HG03457 (cell line): ENCODE data around the gene MLN.

ENCODE experiments used
- ATAC-seq: cut with Tn5 transposase; IDR thresholded peaks from one replicate; pipeline ENCODE4 v1.9.1; 2021; ENCODE audit warnings: moderate number of reproducible peaks; ENCODE audit not compliant: unreplicated experiment

The MLN gene

DNA sequence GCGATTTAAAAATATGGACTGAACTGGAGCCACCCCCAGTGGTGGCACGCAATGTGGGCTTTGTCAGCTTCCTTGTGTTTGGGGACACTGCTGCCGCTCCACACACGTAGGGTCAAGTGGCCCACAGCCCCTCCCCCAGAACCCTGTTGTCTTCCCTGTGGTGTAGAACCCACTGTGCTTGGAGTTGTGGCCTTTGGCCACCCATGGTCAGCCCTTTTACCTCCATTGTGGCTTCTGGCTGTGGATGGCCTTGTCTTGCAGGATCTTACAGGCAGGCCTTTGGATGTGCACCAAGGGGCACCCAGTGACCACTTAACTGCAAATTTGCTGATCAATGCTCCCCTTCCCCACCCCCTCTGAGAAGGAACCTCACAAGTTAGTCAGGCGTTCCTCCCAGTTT, 12.9 kb downstream of the MLN start:
- no peak for ATAC-seq

DNA sequence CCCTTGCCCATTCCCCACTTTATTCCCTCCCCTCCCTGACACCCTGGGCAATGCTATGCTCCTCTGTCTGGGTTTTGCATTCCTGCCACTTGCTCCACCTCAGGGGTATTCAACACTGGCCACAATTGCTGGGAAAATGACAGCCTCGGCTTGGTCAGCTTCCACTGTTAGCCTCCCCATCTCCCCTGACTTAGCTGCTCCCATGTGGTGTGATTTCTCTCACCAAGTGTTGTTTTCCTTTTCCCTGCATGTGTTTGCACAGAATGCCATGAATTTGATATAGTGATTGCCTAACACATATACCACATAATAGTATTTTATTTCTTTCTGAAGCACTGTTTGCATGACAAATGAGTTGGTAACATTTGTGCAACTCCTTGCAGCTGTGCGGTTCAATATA, 13.4 kb downstream of the MLN start:
- ATAC-seq: no peak

DNA sequence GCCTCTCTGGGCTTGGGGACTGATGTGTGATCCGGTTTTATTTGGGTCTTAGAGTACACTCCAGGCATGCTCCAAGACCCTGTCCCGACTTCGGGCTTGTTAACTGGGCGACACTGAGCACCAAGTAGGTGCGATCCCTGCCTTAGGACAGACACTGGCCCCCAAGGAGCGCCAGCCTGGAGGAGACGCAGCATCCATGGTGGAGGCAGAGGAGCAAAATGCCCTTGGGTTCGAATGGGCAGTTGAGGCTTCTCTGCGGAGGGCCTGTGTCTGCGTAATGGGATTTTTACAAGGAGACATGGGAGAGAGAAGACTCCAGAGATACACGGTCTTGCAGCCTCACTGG, 14.3 kb downstream of the MLN start:
- ATAC-seq: no peak

DNA sequence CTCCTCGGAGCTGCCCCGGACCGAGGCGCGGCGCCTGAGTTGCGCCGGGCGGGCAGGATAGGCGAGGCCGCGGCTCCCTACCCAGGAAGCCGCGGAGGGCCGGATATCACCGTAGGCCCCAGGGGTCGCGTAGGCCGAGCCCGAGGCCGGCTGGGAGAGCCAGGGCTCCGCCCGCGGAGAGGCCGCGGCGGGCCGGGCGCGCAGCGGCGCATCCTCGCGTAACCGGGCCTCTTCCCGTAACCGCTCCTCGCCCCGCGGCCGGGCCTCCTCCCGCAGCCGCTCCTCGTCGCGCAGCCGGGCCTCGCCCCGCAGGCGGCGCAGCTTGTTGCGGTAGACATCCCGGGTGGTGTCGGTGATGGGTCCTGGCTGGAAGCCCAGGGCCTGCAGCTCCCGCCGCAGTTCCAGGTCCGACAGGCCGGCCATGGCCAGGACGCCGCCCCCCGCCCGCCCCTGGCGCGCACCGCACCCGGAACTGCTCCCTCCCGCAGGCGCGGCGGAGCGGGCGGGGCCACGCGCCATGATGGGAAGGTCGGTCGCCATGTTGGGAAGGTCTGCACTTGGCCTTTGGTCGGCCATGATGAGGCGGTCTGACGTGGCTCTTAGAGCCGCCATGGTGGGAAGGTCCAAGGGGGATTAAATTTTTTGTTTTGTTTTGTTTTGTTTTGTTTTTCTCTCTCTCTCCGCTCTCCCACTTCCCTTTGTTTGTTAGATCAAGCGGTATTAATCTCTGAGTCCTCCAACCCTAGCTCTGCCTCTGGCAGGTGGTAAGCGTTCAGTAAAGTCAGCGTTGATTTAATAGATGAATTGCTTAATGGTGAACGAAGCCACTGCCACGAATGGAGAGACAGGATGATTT, 14.9 kb downstream of the MLN start, which contains the start of gene LEMD2:
LEMD2 (minus strand) TSS at position 437 of the 856 bp plus-strand sequence; CDS start at position 423, 14 bp downstream.
- peak; percentile 68 for ATAC-seq

DNA sequence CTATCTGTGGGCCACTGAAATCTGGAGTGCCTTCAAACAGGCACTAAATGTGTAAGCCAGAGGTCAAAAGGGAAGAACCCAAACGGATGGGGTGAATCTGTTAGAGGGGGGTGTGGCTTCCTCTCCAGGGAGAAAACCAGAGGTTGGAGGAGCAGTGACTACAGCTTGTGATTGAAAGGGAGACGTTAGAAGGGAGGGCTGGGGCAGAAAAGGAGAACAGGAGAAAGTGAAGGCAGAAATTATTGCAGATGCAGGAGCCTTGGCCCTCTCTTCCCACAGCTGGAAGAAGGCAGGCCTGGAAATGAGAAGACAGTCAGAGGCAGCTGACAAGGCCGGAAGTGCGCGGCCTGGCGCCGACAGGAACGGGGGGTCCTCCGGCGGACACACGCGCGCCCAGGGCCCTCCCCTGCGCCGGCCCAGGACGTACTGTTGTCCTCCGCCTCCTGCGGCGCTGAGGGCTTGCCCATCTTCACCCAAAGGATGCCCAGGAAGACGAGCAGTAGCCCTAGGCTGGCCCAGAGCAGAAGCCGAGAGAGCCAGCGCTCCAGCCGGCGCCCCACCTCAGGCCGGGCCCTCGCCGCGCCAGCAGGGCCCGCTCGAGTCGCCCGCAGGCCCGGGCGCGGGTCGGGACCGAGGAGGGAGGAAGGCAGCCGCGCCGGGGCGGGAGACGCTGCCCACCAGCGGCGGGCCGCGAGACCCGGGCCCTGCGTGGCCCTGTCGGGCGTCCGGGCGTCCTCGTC, 15.7 kb downstream of the MLN start:
- ATAC-seq: peak; percentile 25

DNA sequence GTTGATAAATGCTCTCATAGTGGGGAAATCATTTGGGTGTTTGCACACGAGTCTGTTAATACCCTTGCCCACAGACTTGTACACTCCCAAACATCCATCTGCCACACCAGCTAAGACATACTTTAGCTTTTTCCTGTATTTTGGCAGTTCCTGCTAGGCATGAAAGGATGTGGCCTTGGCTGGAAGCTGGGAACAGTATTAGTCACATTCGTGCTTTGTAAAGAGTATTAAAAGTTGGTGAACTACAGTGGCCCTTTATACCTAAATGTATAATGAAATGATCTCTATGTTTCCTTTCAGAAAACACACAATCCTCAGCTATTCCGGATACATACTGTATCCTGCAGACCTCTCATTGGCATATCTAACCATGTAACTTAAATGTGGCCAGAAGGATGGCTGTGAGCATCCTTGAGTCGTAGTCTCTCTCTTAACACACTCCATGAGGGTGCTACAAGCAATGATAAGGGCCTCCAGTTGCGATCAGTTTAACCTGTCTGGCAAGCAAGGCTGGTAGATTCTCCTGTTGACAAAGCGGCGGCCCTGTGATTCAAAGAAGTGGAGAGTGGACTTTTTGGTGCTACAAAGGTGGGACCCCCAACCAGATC, 16.4 kb downstream of the MLN start:
- no peak for ATAC-seq

DNA sequence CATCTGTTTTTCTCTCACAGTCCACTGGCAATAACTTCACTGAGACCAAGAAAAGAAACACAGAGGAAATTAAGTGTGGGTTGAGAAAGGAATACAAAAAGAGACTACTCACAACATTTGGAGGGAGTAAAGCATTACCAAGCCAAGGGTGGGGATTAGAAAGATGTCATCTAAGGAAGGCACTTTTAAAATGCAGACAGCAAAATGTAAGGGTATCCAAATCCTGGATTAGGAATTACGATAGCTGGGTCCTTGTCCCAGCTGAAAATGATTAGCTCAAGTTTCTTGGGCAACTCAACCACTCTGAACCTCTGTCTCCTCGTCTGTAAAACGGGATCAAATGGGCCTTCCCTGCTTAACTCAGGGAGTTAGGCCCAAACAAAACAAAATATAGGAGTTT, 17.1 kb downstream of the MLN start:
- ATAC-seq: no peak

DNA sequence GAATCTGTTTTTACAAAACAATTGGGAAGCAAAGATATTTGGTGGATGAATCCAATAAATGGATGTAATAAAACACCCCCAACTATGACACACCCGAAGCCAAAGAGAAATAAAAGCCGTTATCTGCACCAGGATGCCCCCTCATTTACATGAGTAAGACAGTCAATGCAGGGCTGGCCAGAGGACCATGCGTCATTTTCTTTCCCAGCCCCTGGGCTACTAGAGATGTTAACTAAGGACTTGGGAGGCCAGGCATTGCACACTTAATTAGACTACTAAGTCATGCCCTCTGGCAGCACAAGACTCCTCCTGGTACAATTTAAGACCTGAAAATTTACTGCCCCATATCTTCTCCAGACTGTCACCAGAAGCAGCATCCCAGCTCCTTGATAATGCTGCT, 18.0 kb downstream of the MLN start:
- ATAC-seq: no peak

DNA sequence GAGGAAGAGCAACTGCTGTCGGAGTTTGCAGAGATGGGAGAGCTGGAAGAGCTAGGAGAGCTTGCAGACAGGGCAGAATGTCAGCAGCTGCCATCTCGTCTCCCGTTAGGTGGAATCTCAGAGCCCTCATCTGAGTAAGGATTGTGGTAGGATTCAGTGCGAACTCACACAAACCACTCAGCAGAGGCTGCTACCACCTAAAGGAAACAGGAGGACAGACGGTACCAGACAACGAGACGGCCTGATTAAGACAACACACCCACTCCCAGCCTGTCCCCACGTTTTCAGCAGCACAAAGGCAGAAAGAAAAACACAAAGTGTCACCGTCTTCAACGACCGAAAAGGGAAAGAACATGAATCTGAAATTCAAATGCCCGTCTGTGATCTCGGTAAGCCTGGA, 19.0 kb downstream of the MLN start:
- ATAC-seq: no peak

DNA sequence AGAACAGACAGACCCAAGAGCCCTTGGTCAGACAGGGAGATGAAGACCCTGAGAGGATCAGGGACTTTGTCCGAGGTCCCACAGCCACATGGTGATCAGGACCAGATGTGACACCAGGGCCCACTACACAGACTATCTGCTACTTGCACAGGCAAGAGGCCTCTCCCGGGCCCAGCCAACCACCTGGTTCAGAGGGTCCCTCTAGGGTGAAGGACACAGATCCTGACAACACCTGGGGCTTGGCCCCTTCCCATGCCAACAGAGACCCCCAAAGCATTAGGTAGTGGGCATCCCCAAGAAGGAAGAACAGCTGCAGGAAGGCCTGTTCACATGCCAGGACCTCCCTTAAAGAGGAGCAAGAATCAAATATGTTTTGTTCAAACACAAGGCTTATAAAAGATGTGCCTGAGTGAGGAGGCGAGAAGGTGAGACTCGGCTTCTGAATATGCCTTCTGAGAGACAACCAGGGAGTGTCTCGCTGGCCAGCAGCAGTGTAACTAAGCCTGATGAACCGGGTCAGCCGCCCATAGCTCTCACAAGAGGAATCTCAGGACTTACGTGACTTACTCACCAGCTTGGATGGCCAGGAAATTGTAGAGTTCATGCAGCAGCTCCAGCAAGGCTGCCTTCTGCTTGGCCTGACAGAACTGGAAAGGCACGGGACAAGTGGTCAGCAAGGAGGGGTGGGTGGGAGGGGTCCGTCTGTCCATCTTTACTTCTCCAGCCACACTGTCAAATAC, 19.9 kb downstream of the MLN start:
- ATAC-seq: no peak

DNA sequence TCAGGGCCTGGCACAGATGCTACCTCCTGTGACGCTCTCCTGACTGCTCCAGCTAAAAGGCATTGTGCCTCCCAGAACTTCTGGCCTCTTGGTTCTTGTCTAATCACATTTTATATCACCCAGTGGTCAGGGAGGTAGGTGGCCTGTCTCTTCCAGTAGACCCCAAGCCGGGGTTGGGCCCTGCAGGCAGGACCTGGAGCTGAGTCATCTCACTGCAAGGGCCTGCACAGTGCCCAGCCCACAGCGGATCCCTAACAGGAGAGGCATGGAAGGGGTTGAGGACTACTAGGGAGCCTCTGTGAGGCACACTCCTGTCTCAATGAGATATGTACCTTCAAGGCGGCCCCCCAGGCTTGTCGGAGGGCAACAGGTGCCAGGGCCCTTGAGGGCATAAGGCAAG, 21.2 kb downstream of the MLN start:
- ATAC-seq: no peak

DNA sequence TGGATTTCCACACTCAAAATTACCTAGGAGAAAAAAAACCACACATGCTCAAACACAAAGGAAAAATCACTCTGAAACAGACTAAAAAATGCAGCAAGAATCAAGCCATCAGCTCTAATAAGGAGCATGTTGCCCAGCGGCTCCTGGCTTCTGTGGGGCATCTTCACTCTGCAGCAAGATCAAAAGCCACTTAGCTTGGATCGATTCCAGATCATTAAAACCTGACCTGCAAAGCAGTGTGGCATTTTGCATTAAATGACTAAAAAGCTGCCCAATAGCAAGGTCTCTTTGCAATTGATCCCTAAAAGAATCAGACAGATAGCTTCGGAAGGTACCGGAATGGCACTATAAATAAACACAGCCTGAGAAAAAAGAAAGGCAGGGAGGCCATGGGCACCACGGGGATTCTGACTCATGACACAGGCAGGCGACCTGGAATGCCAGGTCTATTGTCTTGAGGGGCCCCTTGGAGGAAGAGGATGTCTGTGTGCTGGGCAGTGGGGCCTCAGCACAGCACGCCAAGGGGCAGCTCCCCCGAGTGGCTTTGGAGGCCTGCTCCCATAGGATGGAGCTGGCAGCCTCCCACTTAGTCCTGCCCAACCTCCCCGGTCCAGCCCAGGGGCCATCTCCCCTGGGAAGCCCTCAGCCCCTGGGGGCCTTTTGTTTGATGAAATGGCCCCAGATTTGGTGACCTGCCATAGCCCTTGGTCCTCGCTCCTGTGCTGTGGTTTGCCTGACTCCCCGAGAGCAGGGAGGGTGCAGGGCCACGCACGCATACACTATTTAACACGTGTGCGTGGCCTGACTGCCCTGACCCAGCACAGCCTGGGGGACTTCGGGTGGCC, 22.4 kb downstream of the MLN start:
- no peak for ATAC-seq

DNA sequence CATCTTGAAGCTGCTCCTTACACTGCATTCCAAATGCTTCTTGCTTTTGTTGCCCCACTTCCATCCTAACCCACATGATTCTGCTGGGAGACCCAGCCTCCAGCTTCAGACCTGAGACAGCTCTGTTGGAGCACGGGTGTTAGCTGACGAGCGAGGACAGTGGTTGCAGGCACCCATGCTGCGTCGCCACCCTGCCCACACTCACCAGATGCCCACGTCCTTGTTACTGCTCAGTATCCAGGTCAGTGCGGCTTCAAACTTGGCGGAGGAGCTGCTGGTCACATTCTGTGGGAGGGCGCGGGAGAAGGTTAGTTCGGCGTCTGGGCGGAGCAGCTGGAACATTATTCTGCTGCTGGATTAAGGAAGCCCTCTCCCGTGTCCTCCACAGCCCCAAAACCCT, 23.9 kb downstream of the MLN start:
- ATAC-seq: no peak

DNA sequence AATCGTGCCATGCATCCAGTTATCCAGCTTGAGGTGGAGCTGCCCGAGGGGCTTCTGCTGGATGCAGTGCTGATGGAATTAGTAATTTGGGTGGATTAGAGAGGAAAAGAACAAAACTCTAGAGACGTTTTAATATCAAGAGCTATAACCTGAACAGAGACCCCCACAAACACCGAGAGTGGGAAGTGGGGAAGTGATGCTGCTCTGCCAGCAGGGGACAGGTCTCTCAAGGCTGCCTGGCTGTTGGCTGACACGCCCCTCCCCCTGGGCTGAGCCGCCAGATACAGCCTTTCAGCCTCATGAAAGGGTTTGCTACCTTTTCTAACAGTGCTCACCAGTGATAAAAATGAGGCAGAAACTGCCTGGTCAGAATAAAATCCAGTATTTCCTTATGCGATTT, 24.5 kb downstream of the MLN start:
- ATAC-seq: no peak

DNA sequence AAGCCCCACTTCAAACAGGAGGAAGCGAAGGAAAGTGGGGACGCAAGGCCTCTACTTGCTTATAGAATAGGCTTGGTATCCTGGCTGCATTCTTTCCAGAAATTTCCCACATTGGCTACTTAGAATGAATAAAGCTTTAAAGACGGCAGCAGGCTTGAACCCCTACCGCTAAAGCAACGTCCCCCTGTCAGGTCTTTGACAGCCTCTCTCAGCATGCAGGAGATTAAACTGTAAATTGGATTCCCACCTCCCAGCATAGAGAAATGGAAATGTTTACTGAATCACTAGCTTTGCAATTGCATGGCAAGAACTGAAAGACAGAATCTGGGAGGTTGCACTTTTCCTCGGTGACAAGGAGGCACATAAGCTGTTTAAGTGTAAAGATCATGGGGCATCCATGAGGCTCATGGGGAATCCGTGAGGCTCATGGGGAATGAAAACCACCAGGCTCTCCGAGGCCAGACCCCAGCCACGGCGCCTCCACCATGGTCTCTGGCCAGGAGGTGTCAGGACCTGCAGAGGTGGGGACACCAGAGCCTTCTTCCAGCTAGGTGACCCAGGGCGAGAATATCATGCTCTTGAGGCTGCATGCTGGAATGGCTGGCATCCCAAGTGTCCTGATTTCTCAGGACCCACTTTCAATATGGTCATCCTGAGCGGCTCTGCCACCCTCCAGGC, 25.2 kb downstream of the MLN start:
- no peak for ATAC-seq

DNA sequence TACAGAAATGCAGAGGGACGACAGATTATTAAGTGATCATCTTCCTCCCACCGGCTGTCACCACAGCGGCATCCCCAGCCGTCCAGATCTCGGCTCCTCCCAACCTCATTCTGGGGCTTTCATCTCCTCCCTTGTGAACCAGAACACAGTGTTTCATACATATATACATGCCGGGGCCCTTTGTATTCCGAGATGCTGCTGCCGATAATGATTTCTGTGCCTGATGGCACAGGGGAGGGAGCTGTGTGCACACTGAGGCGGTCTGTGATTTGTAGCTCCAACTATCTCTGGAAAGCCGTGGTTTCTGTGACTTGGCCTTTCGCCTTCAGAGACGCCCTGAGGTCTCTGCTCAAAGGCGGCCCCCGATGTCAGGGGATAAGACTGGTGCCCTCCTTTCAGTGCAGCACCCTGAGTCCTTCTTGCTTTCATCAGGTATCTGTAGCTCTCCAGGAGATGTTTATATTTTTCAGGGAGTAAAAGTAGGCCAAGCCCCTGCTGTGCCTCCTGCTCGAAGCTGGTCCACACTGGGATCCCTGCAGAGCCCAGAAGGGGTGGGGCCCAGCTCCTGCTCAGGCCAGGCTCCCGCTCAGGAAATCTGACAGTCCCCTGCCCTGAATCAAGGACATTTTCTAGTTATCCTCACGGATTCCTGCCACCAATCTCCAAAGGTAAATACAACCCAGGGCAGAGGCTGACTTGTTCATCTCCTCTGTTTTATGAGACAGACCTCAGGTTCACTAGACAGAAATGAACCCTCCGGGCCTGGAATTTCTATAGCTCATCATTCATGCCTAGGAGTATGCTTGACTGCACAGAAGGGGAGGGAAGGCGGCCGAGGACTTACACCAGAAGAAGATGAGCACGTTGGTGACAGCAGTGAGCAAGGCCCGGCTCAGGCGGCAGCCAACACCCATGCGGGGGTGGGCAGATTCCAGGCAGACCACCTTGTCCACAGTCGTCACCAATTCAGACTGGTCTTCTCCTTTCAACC, 26.1 kb downstream of the MLN start:
- ATAC-seq: no peak

DNA sequence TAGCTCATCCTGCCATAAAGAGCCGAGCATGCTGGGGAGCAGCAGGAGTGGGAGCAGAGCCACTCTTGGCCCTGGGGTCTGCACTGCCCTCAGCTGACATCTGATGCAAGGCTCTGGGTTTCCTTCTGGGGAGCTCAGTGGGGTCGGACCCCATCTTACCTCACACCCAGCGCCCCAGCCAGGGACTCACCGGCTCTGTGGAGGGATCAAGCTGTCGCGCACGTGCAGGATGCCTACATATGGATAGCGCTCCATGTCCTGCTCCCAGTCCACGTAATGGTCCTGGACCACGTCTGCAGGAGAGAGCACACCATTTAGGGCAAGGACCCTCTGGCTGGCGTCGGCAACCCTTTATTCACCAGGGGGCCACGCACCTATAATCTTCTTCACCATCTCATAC, 27.0 kb downstream of the MLN start:
- no peak for ATAC-seq

DNA sequence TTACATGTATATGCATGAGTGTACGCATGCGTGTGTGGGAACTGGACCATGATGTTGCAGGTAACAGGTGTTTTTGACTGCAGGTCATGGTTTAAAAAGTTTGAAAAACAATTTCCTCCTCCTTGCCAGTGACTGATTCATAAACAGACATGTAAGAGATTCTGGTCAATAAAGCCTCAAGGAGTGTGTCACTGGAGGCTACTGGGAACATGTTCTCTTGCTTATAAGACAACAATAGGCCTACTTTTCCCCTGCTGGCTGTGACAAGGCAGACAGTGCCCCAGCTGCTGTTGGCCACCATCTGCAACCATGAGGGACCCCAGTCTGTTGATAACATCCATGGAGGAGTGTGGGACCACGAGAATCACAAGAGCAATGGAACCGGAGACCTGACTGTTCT, 27.6 kb downstream of the MLN start:
- ATAC-seq: no peak

DNA sequence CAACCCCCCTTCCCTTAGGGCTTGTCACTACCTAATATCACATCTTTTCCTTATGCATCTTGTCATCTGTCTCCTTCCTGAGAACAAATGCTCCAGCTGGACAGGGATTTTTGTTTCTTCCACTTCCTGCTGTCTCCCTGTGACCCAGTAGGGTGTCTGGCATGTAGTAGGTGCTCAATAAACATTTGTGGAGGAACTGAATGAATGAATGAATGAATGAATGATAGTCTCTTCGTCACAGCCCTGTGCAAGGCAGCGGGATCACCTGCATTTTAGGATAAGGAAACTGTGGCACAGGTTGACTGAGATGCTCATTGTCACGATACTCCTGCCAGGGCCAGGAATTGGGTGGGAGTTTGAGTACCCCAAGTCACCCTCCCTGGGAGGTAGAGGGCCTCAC, 29.0 kb downstream of the MLN start:
- ATAC-seq: no peak
